DND-41 (cell line): Measurements from ENCODE around the gene ATP1B1.

Experiments
- ATAC-seq: fragments of 200-7000 bp; cut with Tn5 transposase; 3 replicates; pipeline ENCODE4 v1.9.1; 2021; ENCODE audit warnings: low read depth; ENCODE audit not compliant: insufficient read depth
- DNase-seq: peaks from one replicate; pipeline ENCODE4 v3.0.0-alpha.2; 2020
- H2AFZ ChIP-seq: 2 replicates; pipeline ENCODE4 v1.6.0; 2012; ENCODE audit warnings: low read depth, low read length
- H3K27ac ChIP-seq: 2 replicates; pipeline ENCODE4 v1.5.1; 2012; ENCODE audit warnings: low read length, inconsistent platforms
- H3K27me3 ChIP-seq: fragments of 200-600 bp; sonication (generic); 2 replicates; pipeline ENCODE4 v1.6.0; 2012; ENCODE audit warnings: low read length, mild to moderate bottlenecking, inconsistent platforms; ENCODE audit not compliant: insufficient read depth, poor library complexity
- H3K36me3 ChIP-seq: 2 replicates; pipeline ENCODE4 v1.5.1; 2012; ENCODE audit warnings: low read length, inconsistent platforms; ENCODE audit not compliant: insufficient read depth
- H3K4me1 ChIP-seq: 2 replicates; pipeline ENCODE4 v1.5.1; 2012; ENCODE audit warnings: mild to moderate bottlenecking, low read length; ENCODE audit not compliant: insufficient read depth
- H3K4me2 ChIP-seq: 2 replicates; pipeline ENCODE4 v1.6.0; 2012; ENCODE audit warnings: mild to moderate bottlenecking, moderate library complexity, low read length, inconsistent platforms; ENCODE audit not compliant: insufficient read depth
- H3K4me3 ChIP-seq, 2 experiments: fragments of 200-600 bp in 1 of 2; shearing (Covaris generic) in 1 of 2; 2 replicates each; pipeline ENCODE4 v1.5.1; 2012 to 2016; ENCODE audit warnings: inconsistent platforms in 2 of 2, low read length in 2 of 2, mild to moderate bottlenecking in 2 of 2, low read depth in 1 of 2, moderate library complexity in 1 of 2
- H3K79me2 ChIP-seq: 2 replicates; pipeline ENCODE4 v1.6.0; 2012; ENCODE audit warnings: low read length, inconsistent platforms; ENCODE audit not compliant: insufficient read depth
- H3K9ac ChIP-seq: 2 replicates; pipeline ENCODE4 v1.6.0; 2012; ENCODE audit warnings: low read depth, mild to moderate bottlenecking, inconsistent platforms, low read length, moderate library complexity
- H3K9me3 ChIP-seq: 2 replicates; pipeline ENCODE4 v1.5.1; 2012; ENCODE audit warnings: low read length, moderate library complexity, mild to moderate bottlenecking, inconsistent platforms; ENCODE audit not compliant: insufficient read depth, severe bottlenecking
- H4K20me1 ChIP-seq: 2 replicates; pipeline ENCODE4 v1.6.0; 2012; ENCODE audit warnings: low read length; ENCODE audit not compliant: insufficient read depth
- EZH2 ChIP-seq: IDR thresholded peaks from 3 replicates; pipeline ENCODE4 v1.6.1; 2012; ENCODE audit warnings: borderline replicate concordance, low read depth, mild to moderate bottlenecking, moderate library complexity, low read length, inconsistent platforms; ENCODE audit not compliant: severe bottlenecking
- TF ChIP-seq, protein P1 (sequence below): IDR thresholded peaks from 2 replicates; pipeline ENCODE4 v1.5.1; 2012; ENCODE audit warnings: borderline replicate concordance, low read length, moderate library complexity, mild to moderate bottlenecking; ENCODE audit not compliant: poor library complexity, severe bottlenecking; ENCODE audit errors: extremely low read depth

The ATP1B1 gene

DNA sequence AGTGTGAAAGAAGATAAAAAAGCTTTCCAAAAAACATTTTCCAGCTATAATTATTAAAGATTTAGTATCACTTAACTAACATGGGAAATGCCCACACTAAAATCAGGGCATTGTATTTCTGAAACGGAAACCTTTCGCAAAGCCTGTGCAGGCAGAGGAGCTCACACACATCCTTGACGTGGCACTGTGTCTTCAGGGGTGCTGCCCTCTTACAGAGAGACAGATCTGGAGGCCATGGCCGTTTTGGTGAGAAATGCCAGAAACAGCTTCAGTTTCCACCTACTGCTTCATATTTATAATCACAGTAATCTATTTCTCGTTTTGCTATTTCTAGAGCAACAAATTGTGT, 26.7 kb downstream of the ATP1B1 start:
- TF ChIP-seq, protein P1, sequence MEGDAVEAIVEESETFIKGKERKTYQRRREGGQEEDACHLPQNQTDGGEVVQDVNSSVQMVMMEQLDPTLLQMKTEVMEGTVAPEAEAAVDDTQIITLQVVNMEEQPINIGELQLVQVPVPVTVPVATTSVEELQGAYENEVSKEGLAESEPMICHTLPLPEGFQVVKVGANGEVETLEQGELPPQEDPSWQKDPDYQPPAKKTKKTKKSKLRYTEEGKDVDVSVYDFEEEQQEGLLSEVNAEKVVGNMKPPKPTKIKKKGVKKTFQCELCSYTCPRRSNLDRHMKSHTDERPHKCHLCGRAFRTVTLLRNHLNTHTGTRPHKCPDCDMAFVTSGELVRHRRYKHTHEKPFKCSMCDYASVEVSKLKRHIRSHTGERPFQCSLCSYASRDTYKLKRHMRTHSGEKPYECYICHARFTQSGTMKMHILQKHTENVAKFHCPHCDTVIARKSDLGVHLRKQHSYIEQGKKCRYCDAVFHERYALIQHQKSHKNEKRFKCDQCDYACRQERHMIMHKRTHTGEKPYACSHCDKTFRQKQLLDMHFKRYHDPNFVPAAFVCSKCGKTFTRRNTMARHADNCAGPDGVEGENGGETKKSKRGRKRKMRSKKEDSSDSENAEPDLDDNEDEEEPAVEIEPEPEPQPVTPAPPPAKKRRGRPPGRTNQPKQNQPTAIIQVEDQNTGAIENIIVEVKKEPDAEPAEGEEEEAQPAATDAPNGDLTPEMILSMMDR: no peak
- TF ChIP-seq EZH2: no peak
- peaks cover 13% of the 10 kb centered on the region for H3K36me3 ChIP-seq
- H3K9ac ChIP-seq: no peak overlapping the region
- ATAC-seq (no peak), DNase-seq (no peak)
- no peak overlapping the region for H3K27ac ChIP-seq
- H3K4me3 ChIP-seq: no peak overlapping the region
- H3K27me3 ChIP-seq: no peaks in the 10 kb centered on the region
- H3K79me2 ChIP-seq: no peaks in the 10 kb centered on the region
- H3K4me2 ChIP-seq: no peak overlapping the region
- H3K9me3 ChIP-seq: no peaks in the 10 kb centered on the region
- no peak overlapping the region for H2AFZ ChIP-seq
- H4K20me1 ChIP-seq: no peaks in the 10 kb centered on the region
- H3K4me1 ChIP-seq: no peaks in the 10 kb centered on the region

DNA sequence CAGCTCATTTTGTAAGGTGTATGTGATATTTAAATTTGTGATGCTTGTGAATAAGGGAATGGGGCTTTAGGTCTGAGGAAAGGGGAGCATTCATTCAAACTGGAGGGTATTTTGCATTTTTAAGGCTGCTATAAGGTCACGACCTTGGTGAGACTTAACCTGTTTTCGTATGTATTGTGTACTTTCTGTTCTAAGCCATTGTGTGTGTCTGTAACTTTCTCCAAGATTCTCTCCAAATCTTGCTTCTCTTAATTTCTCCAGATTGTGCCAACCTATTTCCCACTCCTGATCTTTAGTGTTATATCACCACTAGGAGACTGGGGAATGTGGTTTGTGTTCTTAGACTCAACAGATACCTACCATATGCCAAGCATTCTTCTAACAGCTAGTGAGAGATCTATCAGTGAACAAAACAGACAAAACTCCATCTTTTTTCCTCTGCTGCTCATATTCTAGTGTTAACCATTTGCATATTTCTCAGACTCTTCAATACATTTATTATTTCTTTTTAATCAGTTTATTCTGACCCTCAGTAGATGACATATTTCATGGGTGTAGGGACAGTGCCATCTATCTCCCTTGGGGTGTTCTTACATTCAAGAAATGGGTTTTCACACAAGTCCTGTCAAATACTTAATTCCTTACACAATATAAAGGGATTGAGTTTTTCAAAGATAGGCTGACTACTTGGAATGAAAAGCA, 27.5 kb downstream of the ATP1B1 start:
- ATAC-seq: no peak
- TF ChIP-seq, protein P1: peak; percentile 44
- TF ChIP-seq EZH2: no peak
- DNase-seq: no peak
- Histone ChIP-seq H2AFZ (no peak overlapping the region), H3K4me2 (no peak overlapping the region), H3K27ac (no peak overlapping the region), H4K20me1 (no peaks in the 10 kb centered on the region), H3K27me3 (no peaks in the 10 kb centered on the region), H3K36me3 (peaks cover 13% of the 10 kb centered on the region), H3K4me1 (no peaks in the 10 kb centered on the region), H3K9ac (no peak overlapping the region), H3K9me3 (no peaks in the 10 kb centered on the region), H3K4me3 (no peak overlapping the region), H3K79me2 (no peaks in the 10 kb centered on the region)

DNA sequence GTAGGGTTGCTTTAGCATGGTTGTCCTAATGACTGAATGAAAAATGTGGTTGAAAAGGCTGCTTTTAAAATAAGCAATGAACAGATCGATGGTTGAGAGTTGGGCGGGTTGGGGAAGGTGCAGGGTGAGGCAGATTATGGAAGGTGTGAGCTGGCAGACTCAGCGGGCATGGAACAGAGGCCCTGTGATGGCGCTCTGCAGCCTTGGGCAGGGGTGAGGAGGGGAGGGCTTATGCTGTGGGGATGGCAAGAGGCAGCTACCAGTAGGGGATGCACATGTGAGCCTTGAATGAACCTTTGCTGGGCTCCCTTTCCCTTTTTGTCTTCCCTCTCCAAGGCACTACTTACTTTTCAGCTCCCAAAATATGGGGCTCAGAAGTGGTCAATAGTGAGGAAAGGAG, 30.9 kb downstream of the ATP1B1 start:
- no peaks in the 10 kb centered on the region for H3K4me1 ChIP-seq
- ATAC-seq: no peak
- H3K9ac ChIP-seq: no peak overlapping the region

More for the DNA sequence above, 30.9 kb downstream of the ATP1B1 start:
- H3K79me2 ChIP-seq: no peaks in the 10 kb centered on the region
- no peak for DNase-seq
- no peaks in the 10 kb centered on the region for H3K9me3 ChIP-seq
- H3K4me3 ChIP-seq: no peak overlapping the region
- H3K36me3 ChIP-seq: peaks cover 4% of the 10 kb centered on the region; the same call in 1 of the 2 replicates
- H2AFZ ChIP-seq: no peak overlapping the region
- no peaks in the 10 kb centered on the region for H4K20me1 ChIP-seq
- no peak overlapping the region for H3K4me2 ChIP-seq
- no peak overlapping the region for H3K27ac ChIP-seq
- no peaks in the 10 kb centered on the region for H3K27me3 ChIP-seq
- TF ChIP-seq, protein P1: no peak
- no peak for TF ChIP-seq EZH2
